ENCODE measurements around the gene SDR42E2. TPM values are rescaled to one million over a fixed set of nuclear protein-coding genes. Genes with fewer than 3 reads are reported as not detected.

Gene SDR42E2
- total and polyA plus RNA-seq, 2 of the 8 experiments (the other 6 are each of a cell fraction or from before 2014, with no cell fraction given): 0.08 TPM; not detected in 1

DNA sequence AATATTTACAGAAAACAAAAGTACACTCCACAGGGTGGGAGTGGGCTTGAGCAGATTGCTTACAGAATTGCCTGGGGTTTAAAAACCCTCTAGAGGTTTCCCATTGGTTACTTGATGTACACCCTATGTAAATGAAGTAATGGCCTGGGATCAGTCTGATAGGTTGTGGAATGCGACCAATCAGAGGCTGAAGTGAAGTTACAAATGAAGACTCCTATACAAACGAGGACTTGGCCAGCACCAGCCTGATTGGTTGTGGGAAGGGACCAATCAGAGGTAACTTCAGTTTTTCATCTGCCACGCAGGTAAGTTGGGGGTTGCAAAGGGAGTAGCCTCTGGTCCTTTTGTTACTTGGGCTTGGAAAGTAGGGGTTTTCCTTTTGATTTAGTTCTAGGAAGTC, 52.6 kb downstream of the SDR42E2 start (continued):
- no peak for TF ChIP-seq POLR2A (IDR thresholded peaks at IDR 0.05; ENCODE audit: control extremely low read depth in 1 of 2, low read depth in 2 of 2, low read length in 2 of 2)
